Cardiac muscle cell (in vitro differentiated cells and primary cell): Measurements from ENCODE around the gene ARMC10. TPM values are rescaled to one million over a fixed set of nuclear protein-coding genes. Genes with fewer than 3 reads are reported as not detected.
A peak's percentile ranks its signal among the peaks of the same experiment; 100 is the strongest.

Experiments used
- DNase-seq, 2 donors: peaks; one replicate each; pipeline versions ENCODE4 v3.0.0 to v3.0.0-alpha.2; 2010 to 2017; ENCODE audit warnings: low read depth in 1 of 2, low spot score in 1 of 2
- H3K27ac ChIP-seq: fragments of 200-600 bp; sonication (generic); 2 replicates; pipeline ENCODE4 v1.5.1; 2016
- H3K27me3 ChIP-seq: fragments of 200-600 bp; sonication (generic); 2 replicates; pipeline ENCODE4 v1.6.0; 2016; ENCODE audit warnings: control low read depth
- H3K36me3 ChIP-seq: fragments of 200-600 bp; sonication (generic); 2 replicates; pipeline ENCODE4 v1.5.1; 2016; ENCODE audit warnings: control low read depth
- H3K4me1 ChIP-seq: fragments of 200-600 bp; sonication (generic); 2 replicates; pipeline ENCODE4 v1.8.1; 2017; ENCODE audit warnings: low read depth, mild to moderate bottlenecking, mixed run types
- H3K4me3 ChIP-seq: fragments of 200-600 bp; sonication (generic); 2 replicates; pipeline ENCODE4 v1.5.1; 2016; ENCODE audit warnings: mild to moderate bottlenecking
- H3K9me3 ChIP-seq: fragments of 200-600 bp; sonication (generic); 2 replicates; pipeline ENCODE4 v1.5.1; 2017; ENCODE audit warnings: low read depth, mild to moderate bottlenecking, control low read depth
- CTCF ChIP-seq: IDR thresholded peaks from 2 replicates; pipeline ENCODE4 v1.5.1; 2012; ENCODE audit warnings: low read depth, mild to moderate bottlenecking, low read length
- polyA plus RNA-seq: library from polyadenylated mRNA; unstranded; fragments of >200 nt; fragmentation: Nextera tagmentation; extraction: Ambion mirVana; gene quantifications from 2 replicates; pipeline ENCODE4 v1.2.1, GENCODE V29; 2016
- total RNA-seq: library from RNA; depleted of rRNA; stranded (reverse); fragments of >200 nt; gene quantifications from 2 replicates; pipeline ENCODE4 v1.2.3, GENCODE V29; 2016

ARMC10 gene
- total and polyA plus RNA-seq, 2 experiments from 2014 or later, result 29.7 to 38.4 TPM

- Histone ChIP-seq H3K9me3 (no peaks in the 10 kb centered on the region), H3K4me3 (no peak overlapping the region), H3K27ac (no peak overlapping the region), H3K27me3 (no peaks in the 10 kb centered on the region), H3K4me1 (no peaks in the 10 kb centered on the region), H3K36me3 (no peaks in the 10 kb centered on the region)
- DNase-seq, result peak; percentile 45 to 56
- TF ChIP-seq CTCF, result peak; percentile 60
Measured at GRCh38 chr7:103065667-103066066, 9.3 kb upstream of the ARMC10 start.

- H3K9me3 ChIP-seq, result no peaks in the 10 kb centered on the region
- H3K4me1 ChIP-seq, result peaks cover 4% of the 10 kb centered on the region
- no peak overlapping the region for H3K27ac ChIP-seq
- DNase-seq, result peak in 1 of 2 donors; percentile 20
- no peaks in the 10 kb centered on the region for H3K36me3 ChIP-seq
- no peaks in the 10 kb centered on the region for H3K27me3 ChIP-seq
- H3K4me3 ChIP-seq, result no peak overlapping the region
- TF ChIP-seq CTCF, result no peak
Measured at GRCh38 chr7:103068414-103069403, 6.2 kb upstream of the ARMC10 start.

- no peak for DNase-seq
- Histone ChIP-seq H3K4me1 (peaks cover 8% of the 10 kb centered on the region), H3K36me3 (no peaks in the 10 kb centered on the region), H3K27me3 (no peaks in the 10 kb centered on the region), H3K9me3 (no peaks in the 10 kb centered on the region), H3K4me3 (no peak overlapping the region), H3K27ac (no peak overlapping the region)
- TF ChIP-seq CTCF, result no peak
Measured at GRCh38 chr7:103071000-103071399, 3.9 kb upstream of the ARMC10 start.

GRCh38 chr7:103073989-103074518, 886 bp upstream of the ARMC10 start:
- Histone ChIP-seq H3K9me3 (no peaks in the 10 kb centered on the region), H3K4me3 (peak overlapping the region; percentile 78), H3K36me3 (no peaks in the 10 kb centered on the region), H3K27ac (peak overlapping the region; percentile 72), H3K27me3 (no peaks in the 10 kb centered on the region), H3K4me1 (peaks cover 9% of the 10 kb centered on the region)
- DNase-seq, result no peak
- TF ChIP-seq CTCF, result no peak

- peak overlapping the region; percentile 72 for H3K27ac ChIP-seq
- DNase-seq, result peak; percentile 54 to 71
Measured at GRCh38 chr7:103075337-103075918, 488 bp downstream of the ARMC10 start.

More at GRCh38 chr7:103075337-103075918, 488 bp downstream of the ARMC10 start:
- peaks cover 9% of the 10 kb centered on the region for H3K4me1 ChIP-seq
- no peaks in the 10 kb centered on the region for H3K27me3 ChIP-seq
- peak overlapping the region; percentile 78 for H3K4me3 ChIP-seq
- no peak for TF ChIP-seq CTCF
- H3K36me3 ChIP-seq, result no peaks in the 10 kb centered on the region
- no peaks in the 10 kb centered on the region for H3K9me3 ChIP-seq
